ENCODE measurements around the gene NLGN3. TPM values are rescaled to one million over a fixed set of nuclear protein-coding genes. Genes with fewer than 3 reads are reported as not detected.

The NLGN3 gene
- total RNA-seq (2013), result 0.21 TPM
- polyA plus RNA-seq, result under 1 TPM in 2 of 3 donors, not detected in 1; 0.05 to 0.80 TPM
- polyA minus RNA-seq, result 0.55 and 0.64 TPM in 2 replicates
- total RNA-seq, result 1.0 to 11.4 (median 3.5) reads per million in 11 experiments

DNA sequence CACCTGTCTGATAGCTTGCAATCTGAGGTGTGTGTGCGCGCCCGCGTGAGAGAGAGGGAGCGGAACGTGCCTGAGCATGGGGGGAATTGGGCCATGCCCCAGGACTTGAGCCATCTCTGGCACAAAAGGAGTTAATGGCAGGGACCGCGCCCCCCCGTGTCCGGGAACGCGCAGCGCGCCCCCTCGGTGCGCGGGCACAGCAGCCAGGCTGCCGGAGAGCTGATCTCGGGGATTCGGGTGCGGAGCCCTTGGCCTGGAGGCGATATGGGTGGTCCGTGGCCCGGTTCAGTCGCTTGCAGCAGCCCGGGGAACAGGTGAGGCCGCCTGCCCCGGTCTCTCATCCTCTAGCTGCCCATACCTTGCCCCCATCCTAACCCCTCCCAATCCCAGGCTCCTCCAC lies at the start of gene NLGN3:
Gene NLGN3 (plus strand): TSS at position 191 of the 400 bp plus-strand sequence. CDS start 2,909 bp downstream, outside the sequence.
- Mint-ChIP-seq H3K27ac (peak within 1 kb of the TSS in 6 of 7 donors; percentile 22 to 68 (median 46)), H3K9me3 (peaks cover 0 to 5% (median 0%) of the 10 kb centered on the region in 7 donors), H3K27me3 (ENCODE audit: low read depth in 3 of 3) (peaks cover 0 to 17% (median 0%) of the 10 kb centered on the region in 3 donors), H3K36me3 (peaks cover 16 to 26% of the 10 kb centered on the region in 2 donors), H3K4me1 (peaks cover 34% of the 10 kb centered on the region), H3K4me3 (peak within 1 kb of the TSS; percentile 34 to 42)
- peak within 1 kb of the TSS in 1 of 3 experiments; percentile 69 for H3K4me3 ChIP-seq (replicated peaks in 1 of 3; ENCODE audit: low read depth in 2 of 3, low read length in 3 of 3)
- TF ChIP-seq, protein P1, sequence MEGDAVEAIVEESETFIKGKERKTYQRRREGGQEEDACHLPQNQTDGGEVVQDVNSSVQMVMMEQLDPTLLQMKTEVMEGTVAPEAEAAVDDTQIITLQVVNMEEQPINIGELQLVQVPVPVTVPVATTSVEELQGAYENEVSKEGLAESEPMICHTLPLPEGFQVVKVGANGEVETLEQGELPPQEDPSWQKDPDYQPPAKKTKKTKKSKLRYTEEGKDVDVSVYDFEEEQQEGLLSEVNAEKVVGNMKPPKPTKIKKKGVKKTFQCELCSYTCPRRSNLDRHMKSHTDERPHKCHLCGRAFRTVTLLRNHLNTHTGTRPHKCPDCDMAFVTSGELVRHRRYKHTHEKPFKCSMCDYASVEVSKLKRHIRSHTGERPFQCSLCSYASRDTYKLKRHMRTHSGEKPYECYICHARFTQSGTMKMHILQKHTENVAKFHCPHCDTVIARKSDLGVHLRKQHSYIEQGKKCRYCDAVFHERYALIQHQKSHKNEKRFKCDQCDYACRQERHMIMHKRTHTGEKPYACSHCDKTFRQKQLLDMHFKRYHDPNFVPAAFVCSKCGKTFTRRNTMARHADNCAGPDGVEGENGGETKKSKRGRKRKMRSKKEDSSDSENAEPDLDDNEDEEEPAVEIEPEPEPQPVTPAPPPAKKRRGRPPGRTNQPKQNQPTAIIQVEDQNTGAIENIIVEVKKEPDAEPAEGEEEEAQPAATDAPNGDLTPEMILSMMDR (IDR thresholded peaks at IDR 0.05), result no peak
- DNase-seq, result no peak
- H3K9me3 ChIP-seq (replicated peaks in 1 of 2; ENCODE audit: control insufficient read depth in 1 of 2, insufficient read depth in 1 of 2, low read length in 2 of 2), result no peaks in the 10 kb centered on the region
- peaks cover 17 to 29% of the 10 kb centered on the region in 2 donors for H3K4me1 ChIP-seq (ENCODE audit: control insufficient read depth in 1 of 2, insufficient read depth in 2 of 2, low read length in 2 of 2)
- H3K79me2 ChIP-seq (ENCODE audit: insufficient read depth, low read length), result no peaks in the 10 kb centered on the region
- no peaks in the 10 kb centered on the region for H3K27me3 ChIP-seq (ENCODE audit: control insufficient read depth in 2 of 2, insufficient read depth in 2 of 2, low read length in 2 of 2)
- intact Hi-C loops (cut with micrococcal nuclease), result no loop called here
- no peak within 1 kb of the TSS for H2AFZ ChIP-seq (ENCODE audit: insufficient read depth, low read depth, low read length, poor library complexity, severe bottlenecking)
- H3K27ac ChIP-seq (ENCODE audit: low read depth in 1 of 2, low read length in 2 of 2), result no peak within 1 kb of the TSS
- no CpG with 5 or more reads among the region's 28 CpGs for WGBS (ENCODE audit: insufficient coverage)
- H4K20me1 ChIP-seq (ENCODE audit: insufficient read depth, low read length), result no peaks in the 10 kb centered on the region
- H3K36me3 ChIP-seq (replicated peaks in 1 of 2; ENCODE audit: control insufficient read depth in 1 of 2, insufficient read depth in 2 of 2, low read length in 2 of 2), result peaks cover 19 to 25% of the 10 kb centered on the region in 2 donors
- peak within 1 kb of the TSS; percentile 4 for H3K9ac ChIP-seq (ENCODE audit: insufficient read depth, low read length, poor library complexity, severe bottlenecking)
- H3K4me2 ChIP-seq (replicated peaks; ENCODE audit: extremely low read depth, low read length, poor library complexity, severe bottlenecking), result peak within 1 kb of the TSS; percentile 70

DNA sequence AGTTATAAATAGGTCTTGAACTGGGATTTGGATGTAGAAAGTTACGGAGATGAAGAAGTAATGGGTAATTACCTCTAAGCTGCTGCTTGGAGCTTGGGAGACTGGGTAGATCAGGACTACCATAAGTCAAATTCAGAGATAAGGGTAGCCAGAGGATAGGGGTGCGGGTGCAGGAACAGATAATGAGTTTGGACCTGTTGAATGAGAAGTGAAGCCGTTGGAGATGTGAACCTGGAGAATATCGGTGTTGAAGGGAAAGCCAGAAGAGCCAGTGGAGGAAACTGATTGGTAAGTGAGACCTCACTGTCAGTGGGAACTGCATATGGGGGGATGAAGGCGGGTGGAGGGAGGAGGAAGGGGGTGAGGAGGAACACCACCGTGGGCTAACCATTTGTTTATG lies 49.6 kb upstream of the NLGN3 start:
- Histone ChIP-seq H3K79me2 (ENCODE audit: insufficient read depth, low read length) (no peaks in the 10 kb centered on the region), H2AFZ (ENCODE audit: insufficient read depth, low read depth, low read length, poor library complexity, severe bottlenecking) (peak overlapping the region; percentile 81), H3K27me3 (ENCODE audit: control insufficient read depth in 2 of 2, insufficient read depth in 2 of 2, low read length in 2 of 2) (no peaks in the 10 kb centered on the region), H3K36me3 (replicated peaks in 1 of 2; ENCODE audit: control insufficient read depth in 1 of 2, insufficient read depth in 2 of 2, low read length in 2 of 2) (no peaks in the 10 kb centered on the region), H4K20me1 (ENCODE audit: insufficient read depth, low read length) (no peaks in the 10 kb centered on the region), H3K9ac (ENCODE audit: insufficient read depth, low read length, poor library complexity, severe bottlenecking) (no peak overlapping the region), H3K27ac (ENCODE audit: low read depth in 1 of 2, low read length in 2 of 2) (no peak overlapping the region), H3K4me2 (replicated peaks; ENCODE audit: extremely low read depth, low read length, poor library complexity, severe bottlenecking) (peak overlapping the region; percentile 80), H3K4me1 (ENCODE audit: control insufficient read depth in 1 of 2, insufficient read depth in 2 of 2, low read length in 2 of 2) (peaks cover 23 to 29% of the 10 kb centered on the region in 2 donors), H3K4me3 (replicated peaks in 1 of 3; ENCODE audit: low read depth in 2 of 3, low read length in 3 of 3) (peak overlapping the region; percentile 53 to 85 (median 83)), H3K9me3 (replicated peaks in 1 of 2; ENCODE audit: control insufficient read depth in 1 of 2, insufficient read depth in 1 of 2, low read length in 2 of 2) (no peaks in the 10 kb centered on the region)
- WGBS (ENCODE audit: insufficient coverage), result 100% methylated on average over 1 of the region's 6 CpGs
- peak overlapping the region; percentile 92 to 98 for H3K4me3 Mint-ChIP-seq
- peaks cover 4 to 5% of the 10 kb centered on the region in 2 donors for H3K36me3 Mint-ChIP-seq
- TF ChIP-seq, protein P1 (IDR thresholded peaks at IDR 0.05), result no peak
- no peak for DNase-seq
- H3K4me1 Mint-ChIP-seq, result peaks cover 20% of the 10 kb centered on the region
- peaks cover 0 to 6% (median 0%) of the 10 kb centered on the region in 7 donors for H3K9me3 Mint-ChIP-seq
- H3K27ac Mint-ChIP-seq, result peak overlapping the region in 2 of 7 donors; percentile 93 to 94
- intact Hi-C loops (cut with micrococcal nuclease), result loop anchor here (5.0 to 10.0 kb wide), 2 partner anchors 80 to 87 kb away; no protein-coding TSS in a partner anchor
- peaks cover 0 to 18% (median 5%) of the 10 kb centered on the region in 3 donors for H3K27me3 Mint-ChIP-seq (ENCODE audit: low read depth in 3 of 3)
